Duodenal mucosa (tissue), 2 donors: ENCODE results near the gene PLCB3.

Experiments
- H3K27ac ChIP-seq: one replicate; pipeline ENCODE4 v1.7.0; 2013; ENCODE audit warnings: low read depth, low read length
- H3K27me3 ChIP-seq, 2 donors: one replicate each; pipeline ENCODE4 v1.7.0; 2013; ENCODE audit warnings: low read length in 2 of 2, control low read depth in 1 of 2; ENCODE audit not compliant: insufficient read depth in 2 of 2, control insufficient read depth in 1 of 2
- H3K36me3 ChIP-seq, 2 donors: one replicate each; pipeline ENCODE4 v1.7.0; 2013; ENCODE audit warnings: low read length in 2 of 2, control low read depth in 1 of 2; ENCODE audit not compliant: insufficient read depth in 2 of 2, control insufficient read depth in 1 of 2
- H3K4me1 ChIP-seq, 2 donors: one replicate each; pipeline ENCODE4 v1.7.0; 2013; ENCODE audit warnings: low read length in 2 of 2, control low read depth in 1 of 2; ENCODE audit not compliant: insufficient read depth in 2 of 2, control insufficient read depth in 1 of 2
- H3K4me3 ChIP-seq, 2 donors: one replicate each; pipeline ENCODE4 v1.7.0; 2013; ENCODE audit warnings: low read length in 2 of 2, low read depth in 1 of 2
- H3K9ac ChIP-seq, 2 donors: one replicate each; pipeline ENCODE4 v1.7.0; 2013; ENCODE audit warnings: low read length in 2 of 2, low read depth in 1 of 2
- H3K9me3 ChIP-seq, 2 donors: one replicate each; pipeline ENCODE4 v1.7.0; 2013; ENCODE audit warnings: low read length in 2 of 2, control low read depth in 1 of 2; ENCODE audit not compliant: control insufficient read depth in 1 of 2

Gene PLCB3

DNA sequence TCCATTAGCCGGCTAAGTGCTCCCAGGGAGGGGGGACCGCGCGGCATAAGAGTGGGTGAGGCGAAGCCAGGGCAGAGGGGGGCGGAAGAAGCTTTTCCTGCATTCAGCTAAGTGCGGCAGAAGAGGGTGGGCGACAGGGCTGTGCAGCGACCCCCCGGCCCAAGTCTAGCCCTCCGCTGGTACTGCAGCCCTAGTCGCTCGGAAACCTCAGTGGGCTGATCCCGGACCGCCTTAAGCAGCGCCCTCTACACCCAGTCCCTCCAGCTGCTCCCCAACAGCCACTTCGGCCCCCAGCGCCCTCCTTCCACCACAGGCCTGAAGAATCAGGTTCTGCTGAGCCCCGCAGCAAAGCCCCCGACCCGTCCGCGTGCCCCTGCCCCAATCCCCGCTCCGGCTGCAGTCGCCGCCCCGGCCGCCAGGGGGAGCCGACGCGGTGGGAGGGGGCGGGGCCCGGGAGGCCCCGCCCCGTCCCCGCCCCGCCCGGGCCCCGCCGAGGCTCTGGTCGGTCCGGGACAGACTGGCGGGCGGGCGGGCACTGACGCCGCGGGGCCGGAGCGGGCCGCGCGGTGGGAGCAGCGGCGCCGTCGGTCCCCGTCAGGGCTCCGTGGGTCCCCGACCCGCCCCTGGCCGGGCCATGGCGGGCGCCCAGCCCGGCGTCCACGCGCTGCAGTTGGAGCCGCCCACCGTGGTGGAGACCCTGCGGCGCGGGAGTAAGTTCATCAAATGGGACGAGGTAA is at the start of gene PLCB3:
PLCB3 (plus strand) TSS at position 515 of the 737 bp plus-strand sequence; CDS start at position 635, 120 bp downstream.
- Histone ChIP-seq H3K4me3 (peak within 1 kb of the TSS; percentile 66 to 90), H3K36me3 (peaks cover 11 to 23% of the 10 kb centered on the region in 2 donors), H3K27ac (peak within 1 kb of the TSS; percentile 94), H3K9me3 (no peaks in the 10 kb centered on the region), H3K27me3 (no peaks in the 10 kb centered on the region), H3K4me1 (peaks cover 59 to 71% of the 10 kb centered on the region in 2 donors), H3K9ac (peak within 1 kb of the TSS; percentile 84 to 89)

- Histone ChIP-seq H3K9me3 (no peaks in the 10 kb centered on the region), H3K9ac (no peak overlapping the region), H3K27ac (no peak overlapping the region), H3K4me1 (peaks cover 21 to 26% of the 10 kb centered on the region in 2 donors), H3K36me3 (peaks cover 40 to 65% of the 10 kb centered on the region in 2 donors), H3K4me3 (no peak overlapping the region), H3K27me3 (no peaks in the 10 kb centered on the region)
Observed at GRCh38 chr11:64201543-64201942, 49.8 kb upstream of the PLCB3 start.

DNA sequence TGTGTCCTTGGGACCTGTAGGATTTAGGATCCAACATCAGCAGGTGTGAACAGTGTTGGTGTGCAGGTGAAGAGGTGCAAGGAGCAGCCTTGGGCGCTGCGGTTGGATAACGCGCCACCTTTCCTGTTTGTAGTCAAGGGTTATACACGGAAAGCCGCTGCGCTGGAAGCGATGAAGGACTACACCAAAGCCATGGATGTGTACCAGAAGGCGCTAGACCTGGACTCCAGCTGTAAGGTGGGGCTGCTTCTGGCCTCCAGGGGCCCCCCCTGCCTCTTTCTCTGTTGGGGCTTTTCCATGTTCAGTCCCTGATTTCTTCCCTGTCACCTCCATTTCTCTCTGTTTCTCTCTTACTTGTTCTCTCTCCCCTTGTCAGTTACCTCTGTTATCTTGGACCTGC is 48.3 kb upstream of the PLCB3 start:
- Histone ChIP-seq H3K36me3 (peaks cover 27 to 51% of the 10 kb centered on the region in 2 donors), H3K27ac (no peak overlapping the region), H3K4me3 (no peak overlapping the region), H3K27me3 (no peaks in the 10 kb centered on the region), H3K9ac (no peak overlapping the region), H3K4me1 (peaks cover 33 to 38% of the 10 kb centered on the region in 2 donors), H3K9me3 (no peaks in the 10 kb centered on the region)

GRCh38 chr11:64203421-64204079 is 47.8 kb upstream of the PLCB3 start:
- Histone ChIP-seq H3K9ac (no peak overlapping the region), H3K36me3 (peaks cover 27 to 45% of the 10 kb centered on the region in 2 donors), H3K27ac (no peak overlapping the region)

GRCh38 chr11:64204080-64204440 is 47.3 kb upstream of the PLCB3 start:
- H3K27me3 ChIP-seq, result no peaks in the 10 kb centered on the region
- H3K9ac ChIP-seq, result no peak overlapping the region
- peaks cover 27 to 40% of the 10 kb centered on the region in 2 donors for H3K36me3 ChIP-seq
- H3K4me3 ChIP-seq, result no peak overlapping the region
- no peak overlapping the region for H3K27ac ChIP-seq
- H3K4me1 ChIP-seq, result peaks cover 33 to 38% of the 10 kb centered on the region in 2 donors
- no peaks in the 10 kb centered on the region for H3K9me3 ChIP-seq

More at GRCh38 chr11:64203421-64204079, 47.8 kb upstream of the PLCB3 start:
- peaks cover 33 to 38% of the 10 kb centered on the region in 2 donors for H3K4me1 ChIP-seq
- H3K4me3 ChIP-seq, result no peak overlapping the region
- H3K27me3 ChIP-seq, result no peaks in the 10 kb centered on the region
- H3K9me3 ChIP-seq, result no peaks in the 10 kb centered on the region

- Histone ChIP-seq H3K9me3 (no peaks in the 10 kb centered on the region), H3K27me3 (no peaks in the 10 kb centered on the region), H3K4me1 (peaks cover 33 to 38% of the 10 kb centered on the region in 2 donors), H3K36me3 (peaks cover 27 to 40% of the 10 kb centered on the region in 2 donors), H3K9ac (no peak overlapping the region), H3K4me3 (no peak overlapping the region), H3K27ac (no peak overlapping the region)
Observed at GRCh38 chr11:64204464-64204989, 46.8 kb upstream of the PLCB3 start.

GRCh38 chr11:64206457-64207255 is 44.7 kb upstream of the PLCB3 start, which contains the start of gene FERMT3:
Gene FERMT3, plus strand, starts transcription at chr11:64206721. Its CDS starts 644 bp downstream, at chr11:64207365.
- Histone ChIP-seq H3K4me1 (peaks cover 33 to 38% of the 10 kb centered on the region in 2 donors), H3K27ac (peak within 1 kb of the TSS; percentile 88), H3K9ac (peak within 1 kb of the TSS; percentile 90 to 91), H3K27me3 (no peaks in the 10 kb centered on the region), H3K4me3 (peak within 1 kb of the TSS; percentile 89), H3K9me3 (no peaks in the 10 kb centered on the region), H3K36me3 (peaks cover 17 to 36% of the 10 kb centered on the region in 2 donors)

DNA sequence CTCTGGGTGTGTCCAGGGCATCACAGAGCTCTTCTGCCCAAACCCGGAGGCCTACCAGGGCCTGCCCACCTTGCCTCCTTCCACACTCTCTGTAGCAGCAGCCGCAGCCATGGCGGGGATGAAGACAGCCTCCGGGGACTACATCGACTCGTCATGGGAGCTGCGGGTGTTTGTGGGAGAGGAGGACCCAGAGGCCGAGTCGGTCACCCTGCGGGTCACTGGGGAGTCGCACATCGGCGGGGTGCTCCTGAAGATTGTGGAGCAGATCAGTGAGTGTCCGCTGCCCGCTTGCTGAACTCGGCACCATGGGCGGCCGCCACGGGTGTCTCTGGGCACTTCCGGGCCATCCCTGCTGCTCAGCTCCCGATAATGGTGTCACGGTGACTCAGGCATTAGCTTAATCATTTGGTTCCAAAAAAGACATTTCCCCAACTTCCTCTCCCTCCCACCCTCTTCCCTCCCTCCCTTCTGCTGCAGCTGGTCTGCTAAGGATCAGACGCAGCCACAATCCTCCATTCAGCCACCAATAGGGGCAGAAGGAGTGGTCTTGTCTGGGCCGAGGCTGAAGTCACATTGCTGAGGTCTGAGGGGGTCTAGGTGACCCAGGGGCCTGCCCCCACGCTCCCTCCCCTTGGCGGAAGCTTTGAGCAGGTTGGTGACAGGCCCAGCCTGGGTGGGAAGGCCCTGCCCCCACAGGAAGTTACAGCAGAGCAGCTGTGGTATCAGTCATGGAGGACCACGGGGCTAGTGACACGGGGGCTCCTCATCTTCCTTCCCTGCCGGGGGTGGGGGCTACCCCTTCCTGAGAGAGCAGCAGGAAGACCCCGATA is 43.9 kb upstream of the PLCB3 start:
- Histone ChIP-seq H3K9me3 (no peaks in the 10 kb centered on the region), H3K9ac (peak overlapping the region; percentile 90 to 91), H3K27ac (peak overlapping the region; percentile 88), H3K4me3 (peak overlapping the region; percentile 89), H3K27me3 (no peaks in the 10 kb centered on the region), H3K36me3 (peaks cover 19 to 38% of the 10 kb centered on the region in 2 donors), H3K4me1 (peaks cover 33 to 38% of the 10 kb centered on the region in 2 donors)

DNA sequence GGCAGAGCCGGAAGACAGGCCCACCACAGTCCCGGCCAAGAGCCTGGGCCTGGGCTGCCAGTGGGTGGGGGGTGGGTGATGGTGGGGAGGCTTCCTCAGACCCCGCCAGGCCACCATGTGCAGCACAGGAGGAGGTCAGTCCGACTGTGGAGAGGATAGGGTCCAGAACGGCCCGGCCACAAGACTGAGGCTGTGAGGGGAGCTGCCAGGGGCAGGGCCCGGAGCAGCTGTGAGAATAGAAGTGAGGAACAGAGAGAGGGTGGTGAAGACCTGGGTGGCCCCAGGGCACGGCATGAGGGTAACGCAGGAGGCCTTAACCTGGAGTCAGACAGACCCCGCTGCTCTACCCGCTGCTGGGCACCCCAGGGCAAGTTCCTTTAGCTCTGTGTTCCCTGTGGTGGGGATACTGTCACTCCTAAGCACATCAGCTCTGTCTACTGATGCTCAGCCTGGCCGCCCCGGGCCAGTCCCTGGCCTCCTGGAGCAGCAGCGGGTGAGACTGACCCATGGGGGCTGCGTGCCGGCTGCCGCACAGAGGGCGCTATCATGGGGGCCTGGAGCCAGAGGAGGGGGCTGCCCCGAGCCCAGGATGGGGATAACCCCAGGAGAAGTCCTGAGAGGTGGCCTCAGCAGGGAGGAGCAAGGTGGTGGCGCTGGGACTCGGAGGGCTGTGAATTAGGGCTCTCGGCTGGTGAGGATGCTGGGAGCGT is 43.1 kb upstream of the PLCB3 start:
- peaks cover 33 to 38% of the 10 kb centered on the region in 2 donors for H3K4me1 ChIP-seq
- no peaks in the 10 kb centered on the region for H3K9me3 ChIP-seq
- H3K27ac ChIP-seq, result peak overlapping the region; percentile 88
- peak overlapping the region; percentile 89 for H3K4me3 ChIP-seq
- H3K27me3 ChIP-seq, result no peaks in the 10 kb centered on the region
- H3K36me3 ChIP-seq, result peaks cover 11 to 30% of the 10 kb centered on the region in 2 donors
- peak overlapping the region; percentile 47 to 90 for H3K9ac ChIP-seq
